DND-41 (cell line): ENCODE results near the gene TRIM29.

Experiments
- ATAC-seq: fragments of 200-7000 bp; cut with Tn5 transposase; 3 replicates; pipeline ENCODE4 v1.9.1; 2021; ENCODE audit warnings: low read depth; ENCODE audit not compliant: insufficient read depth
- DNase-seq: peaks from one replicate; pipeline ENCODE4 v3.0.0-alpha.2; 2020
- H2AFZ ChIP-seq: 2 replicates; pipeline ENCODE4 v1.6.0; 2012; ENCODE audit warnings: low read depth, low read length
- H3K27ac ChIP-seq: 2 replicates; pipeline ENCODE4 v1.5.1; 2012; ENCODE audit warnings: low read length, inconsistent platforms
- H3K27me3 ChIP-seq: fragments of 200-600 bp; sonication (generic); 2 replicates; pipeline ENCODE4 v1.6.0; 2012; ENCODE audit warnings: low read length, mild to moderate bottlenecking, inconsistent platforms; ENCODE audit not compliant: insufficient read depth, poor library complexity
- H3K36me3 ChIP-seq: 2 replicates; pipeline ENCODE4 v1.5.1; 2012; ENCODE audit warnings: low read length, inconsistent platforms; ENCODE audit not compliant: insufficient read depth
- H3K4me1 ChIP-seq: 2 replicates; pipeline ENCODE4 v1.5.1; 2012; ENCODE audit warnings: mild to moderate bottlenecking, low read length; ENCODE audit not compliant: insufficient read depth
- H3K4me2 ChIP-seq: 2 replicates; pipeline ENCODE4 v1.6.0; 2012; ENCODE audit warnings: mild to moderate bottlenecking, moderate library complexity, low read length, inconsistent platforms; ENCODE audit not compliant: insufficient read depth
- H3K4me3 ChIP-seq, 2 experiments: fragments of 200-600 bp in 1 of 2; shearing (Covaris generic) in 1 of 2; 2 replicates each; pipeline ENCODE4 v1.5.1; 2012 to 2016; ENCODE audit warnings: inconsistent platforms in 2 of 2, low read length in 2 of 2, mild to moderate bottlenecking in 2 of 2, low read depth in 1 of 2, moderate library complexity in 1 of 2
- H3K79me2 ChIP-seq: 2 replicates; pipeline ENCODE4 v1.6.0; 2012; ENCODE audit warnings: low read length, inconsistent platforms; ENCODE audit not compliant: insufficient read depth
- H3K9ac ChIP-seq: 2 replicates; pipeline ENCODE4 v1.6.0; 2012; ENCODE audit warnings: low read depth, mild to moderate bottlenecking, inconsistent platforms, low read length, moderate library complexity
- H3K9me3 ChIP-seq: 2 replicates; pipeline ENCODE4 v1.5.1; 2012; ENCODE audit warnings: low read length, moderate library complexity, mild to moderate bottlenecking, inconsistent platforms; ENCODE audit not compliant: insufficient read depth, severe bottlenecking
- H4K20me1 ChIP-seq: 2 replicates; pipeline ENCODE4 v1.6.0; 2012; ENCODE audit warnings: low read length; ENCODE audit not compliant: insufficient read depth
- CTCF ChIP-seq: IDR thresholded peaks from 2 replicates; pipeline ENCODE4 v1.5.1; 2012; ENCODE audit warnings: borderline replicate concordance, low read length, moderate library complexity, mild to moderate bottlenecking; ENCODE audit not compliant: poor library complexity, severe bottlenecking; ENCODE audit errors: extremely low read depth
- EZH2 ChIP-seq: IDR thresholded peaks from 3 replicates; pipeline ENCODE4 v1.6.1; 2012; ENCODE audit warnings: borderline replicate concordance, low read depth, mild to moderate bottlenecking, moderate library complexity, low read length, inconsistent platforms; ENCODE audit not compliant: severe bottlenecking

The TRIM29 gene

GRCh38 chr11:120091701-120092100 lies 46.2 kb downstream of the TRIM29 start:
- peaks cover 36% of the 10 kb centered on the region for H3K27me3 ChIP-seq

DNA sequence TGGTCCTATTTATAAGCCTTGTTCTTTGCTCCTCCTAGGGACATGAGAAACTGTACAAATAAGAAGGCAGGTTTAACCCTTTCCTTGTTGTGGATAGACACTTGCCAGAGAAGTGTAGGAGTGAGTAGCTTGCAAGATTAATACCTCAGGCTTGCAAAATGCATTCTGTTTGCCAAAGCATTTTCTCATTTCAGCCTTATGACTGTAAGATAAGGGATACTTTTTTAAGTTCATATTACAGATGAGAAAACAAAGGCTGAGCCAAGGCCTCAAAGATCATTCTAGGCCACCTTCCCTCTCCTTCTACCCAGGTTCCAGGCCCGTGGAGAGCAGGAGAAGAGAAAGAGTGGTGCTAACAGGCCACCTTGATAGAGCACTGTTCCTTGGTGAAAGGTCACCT lies 46.8 kb downstream of the TRIM29 start:
- H3K9me3 ChIP-seq, result no peaks in the 10 kb centered on the region
- ATAC-seq (no peak), DNase-seq (no peak)
- no peak overlapping the region for H3K4me2 ChIP-seq
- no peaks in the 10 kb centered on the region for H3K4me1 ChIP-seq
- no peak overlapping the region for H2AFZ ChIP-seq
- no peak for TF ChIP-seq EZH2
- TF ChIP-seq CTCF, result no peak
- H3K27me3 ChIP-seq, result peaks cover 37% of the 10 kb centered on the region
- no peak overlapping the region for H3K4me3 ChIP-seq
- H3K9ac ChIP-seq, result no peak overlapping the region
- no peak overlapping the region for H3K27ac ChIP-seq
- H3K79me2 ChIP-seq, result no peaks in the 10 kb centered on the region
- no peaks in the 10 kb centered on the region for H4K20me1 ChIP-seq
- no peaks in the 10 kb centered on the region for H3K36me3 ChIP-seq

More at GRCh38 chr11:120091701-120092100, 46.2 kb downstream of the TRIM29 start:
- H3K9me3 ChIP-seq, result no peaks in the 10 kb centered on the region
- no peak overlapping the region for H2AFZ ChIP-seq
- DNase-seq, result no peak
- no peak overlapping the region for H3K9ac ChIP-seq
- no peak for TF ChIP-seq EZH2
- no peak for TF ChIP-seq CTCF
- ATAC-seq, result no peak
- no peak overlapping the region for H3K4me3 ChIP-seq
- H3K27ac ChIP-seq, result no peak overlapping the region
- no peaks in the 10 kb centered on the region for H4K20me1 ChIP-seq
- no peaks in the 10 kb centered on the region for H3K36me3 ChIP-seq
- H3K4me1 ChIP-seq, result no peaks in the 10 kb centered on the region
- no peak overlapping the region for H3K4me2 ChIP-seq
- H3K79me2 ChIP-seq, result no peaks in the 10 kb centered on the region

DNA sequence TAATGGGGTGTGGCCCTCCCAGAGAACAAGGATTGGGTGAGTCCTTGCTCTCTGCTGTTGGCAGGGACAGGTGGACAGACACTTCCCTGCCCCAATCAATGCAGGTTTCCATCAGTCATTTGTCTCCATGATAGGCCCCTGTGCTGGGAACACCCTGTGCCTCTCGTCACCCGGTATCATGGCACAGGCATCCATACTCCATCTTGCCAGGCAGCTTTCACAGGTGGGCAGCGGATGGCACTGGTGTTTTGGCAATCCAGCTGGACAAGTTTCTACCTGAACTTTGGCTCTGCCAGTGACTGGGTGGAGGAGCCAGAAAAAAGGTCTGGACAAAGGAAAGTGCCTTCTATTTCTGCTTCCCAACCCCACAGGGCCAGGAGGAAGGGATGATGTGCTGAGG lies 47.5 kb downstream of the TRIM29 start:
- H3K27me3 ChIP-seq, result peaks cover 33% of the 10 kb centered on the region

More for the DNA sequence above, 47.5 kb downstream of the TRIM29 start:
- H2AFZ ChIP-seq, result no peak overlapping the region
- H3K4me2 ChIP-seq, result no peak overlapping the region
- no peaks in the 10 kb centered on the region for H4K20me1 ChIP-seq
- no peaks in the 10 kb centered on the region for H3K4me1 ChIP-seq
- H3K9me3 ChIP-seq, result no peaks in the 10 kb centered on the region
- DNase-seq (no peak), ATAC-seq (no peak)
- no peaks in the 10 kb centered on the region for H3K79me2 ChIP-seq
- H3K4me3 ChIP-seq, result no peak overlapping the region
- no peaks in the 10 kb centered on the region for H3K36me3 ChIP-seq
- no peak overlapping the region for H3K27ac ChIP-seq
- TF ChIP-seq EZH2 (no peak), CTCF (no peak)
- no peak overlapping the region for H3K9ac ChIP-seq
